Brain microvascular endothelial cell (primary cell): ENCODE results near the gene GMDS.

Source experiments
- DNase-seq: peaks from one replicate; pipeline ENCODE4 v3.0.0-alpha.2; 2020
- H3K27ac ChIP-seq: fragments of 250-450 bp; sonication (Bioruptor Pico); 2 replicates; pipeline ENCODE4 v1.5.1; 2020; ENCODE audit warnings: mild to moderate bottlenecking, moderate library complexity
- H3K27me3 ChIP-seq: fragments of 250-450 bp; sonication (Bioruptor Pico); replicated peaks from 2 replicates; pipeline ENCODE4 v1.5.1; 2020; ENCODE audit warnings: mild to moderate bottlenecking
- H3K36me3 ChIP-seq: fragments of 250-450 bp; sonication (Bioruptor Pico); replicated peaks from 2 replicates; pipeline ENCODE4 v1.5.1; 2020; ENCODE audit warnings: mild to moderate bottlenecking
- H3K4me3 ChIP-seq: 2 replicates; pipeline ENCODE4 v1.5.1; 2011; ENCODE audit warnings: low read depth, mild to moderate bottlenecking, control low read depth, low read length, moderate library complexity
- in situ Hi-C: cut with HindIII; loops from 2 replicates; pipeline ENCODE4 v1.10.0; 2017; ENCODE audit warnings: low sequenced_read_pairs, low pct_ligation_motif_present
- TF ChIP-seq, protein P1 (sequence below): IDR thresholded peaks from 2 replicates; pipeline ENCODE4 v1.5.1; 2011; ENCODE audit warnings: low read depth, mild to moderate bottlenecking, moderate library complexity, low read length, control low read depth, inconsistent platforms; ENCODE audit errors: missing control alignments

Gene GMDS

DNA sequence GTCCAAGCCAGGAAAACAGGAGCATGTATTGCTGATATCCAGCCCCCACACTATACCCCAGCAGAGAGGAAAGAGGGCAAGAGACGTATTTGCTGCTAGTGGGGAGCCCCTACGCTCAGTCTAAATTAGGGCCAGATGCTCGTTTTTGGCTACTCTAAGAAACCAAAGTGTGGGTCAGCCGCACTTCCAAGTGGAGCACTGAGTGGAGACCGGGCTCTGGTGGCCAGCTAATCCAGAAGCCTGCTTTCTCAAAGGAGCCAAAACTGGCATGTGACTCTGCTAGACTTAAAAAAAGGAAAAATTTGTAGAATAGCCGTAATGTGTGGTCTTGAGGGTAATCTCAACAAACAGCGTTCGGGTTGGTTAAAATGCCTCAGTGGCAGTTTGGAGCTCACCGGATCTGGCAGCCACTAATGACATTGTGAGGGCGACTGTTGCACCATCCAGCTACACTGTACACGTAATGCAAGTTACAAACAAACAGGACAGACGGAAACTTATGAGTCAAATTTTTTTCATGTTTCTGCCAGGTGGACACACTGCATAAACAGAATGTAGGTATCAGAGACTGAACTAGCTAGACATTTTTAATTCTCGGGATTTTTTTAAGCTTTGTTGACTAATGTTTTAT, 404.8 kb downstream of the GMDS start:
- no peaks in the 10 kb centered on the region for H3K36me3 ChIP-seq
- no peaks in the 10 kb centered on the region for H3K27me3 ChIP-seq
- TF ChIP-seq, protein P1, sequence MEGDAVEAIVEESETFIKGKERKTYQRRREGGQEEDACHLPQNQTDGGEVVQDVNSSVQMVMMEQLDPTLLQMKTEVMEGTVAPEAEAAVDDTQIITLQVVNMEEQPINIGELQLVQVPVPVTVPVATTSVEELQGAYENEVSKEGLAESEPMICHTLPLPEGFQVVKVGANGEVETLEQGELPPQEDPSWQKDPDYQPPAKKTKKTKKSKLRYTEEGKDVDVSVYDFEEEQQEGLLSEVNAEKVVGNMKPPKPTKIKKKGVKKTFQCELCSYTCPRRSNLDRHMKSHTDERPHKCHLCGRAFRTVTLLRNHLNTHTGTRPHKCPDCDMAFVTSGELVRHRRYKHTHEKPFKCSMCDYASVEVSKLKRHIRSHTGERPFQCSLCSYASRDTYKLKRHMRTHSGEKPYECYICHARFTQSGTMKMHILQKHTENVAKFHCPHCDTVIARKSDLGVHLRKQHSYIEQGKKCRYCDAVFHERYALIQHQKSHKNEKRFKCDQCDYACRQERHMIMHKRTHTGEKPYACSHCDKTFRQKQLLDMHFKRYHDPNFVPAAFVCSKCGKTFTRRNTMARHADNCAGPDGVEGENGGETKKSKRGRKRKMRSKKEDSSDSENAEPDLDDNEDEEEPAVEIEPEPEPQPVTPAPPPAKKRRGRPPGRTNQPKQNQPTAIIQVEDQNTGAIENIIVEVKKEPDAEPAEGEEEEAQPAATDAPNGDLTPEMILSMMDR: no peak
- H3K27ac ChIP-seq: no peak overlapping the region
- no peak overlapping the region for H3K4me3 ChIP-seq
- in situ Hi-C loops: no loop called here
- no peak for DNase-seq

DNA sequence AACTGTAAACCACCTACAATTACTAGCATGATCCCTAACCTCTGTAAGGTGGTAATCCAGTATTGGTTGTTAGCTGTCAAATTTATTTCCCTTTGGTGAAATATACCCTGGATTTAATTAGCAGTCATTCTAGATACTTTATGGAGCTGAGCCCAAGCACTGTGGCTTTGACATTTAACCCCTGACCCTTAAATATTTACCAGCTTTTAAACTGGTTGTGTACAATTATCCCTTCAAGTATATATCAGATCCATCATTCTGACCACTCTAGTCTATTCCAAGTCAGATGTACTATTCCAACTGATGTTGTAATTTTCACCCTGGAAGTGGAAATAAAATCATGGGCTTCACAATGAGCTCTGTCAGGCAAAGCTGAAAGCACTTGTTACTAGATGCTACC, 406.0 kb downstream of the GMDS start:
- in situ Hi-C loops: no loop called here
- no peak overlapping the region for H3K4me3 ChIP-seq
- H3K36me3 ChIP-seq: no peaks in the 10 kb centered on the region
- H3K27me3 ChIP-seq: no peaks in the 10 kb centered on the region
- no peak for DNase-seq
- TF ChIP-seq, protein P1: no peak
- no peak overlapping the region for H3K27ac ChIP-seq

DNA sequence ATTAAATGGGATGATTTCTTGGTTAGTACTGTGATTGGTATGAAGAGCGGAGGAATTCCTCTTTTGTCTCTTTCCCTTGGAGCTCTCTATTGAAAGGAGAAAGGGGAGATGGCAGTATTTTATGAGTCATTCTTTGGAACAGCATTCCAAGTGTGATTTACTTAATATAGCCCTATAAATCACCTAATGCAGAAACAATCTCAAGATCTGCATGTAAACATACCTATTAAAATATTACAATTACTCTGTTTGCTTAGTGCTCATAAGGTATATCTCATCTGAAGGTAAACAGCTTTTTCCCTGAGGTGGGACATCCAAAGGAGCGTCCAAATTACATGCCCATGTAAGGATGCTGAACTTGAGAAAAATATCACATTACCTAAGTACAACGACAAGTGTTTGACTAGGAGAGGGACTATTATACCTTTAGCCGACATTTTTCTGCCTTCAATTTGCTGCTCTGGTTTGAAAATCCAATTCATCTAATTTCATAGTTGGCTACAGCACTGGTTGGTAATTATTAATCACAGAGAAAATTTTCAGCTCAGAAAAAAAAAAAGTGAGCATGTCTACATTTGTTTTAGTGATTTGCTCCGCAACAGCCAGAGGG, 406.7 kb downstream of the GMDS start:
- Histone ChIP-seq H3K27me3 (no peaks in the 10 kb centered on the region), H3K27ac (no peak overlapping the region), H3K4me3 (no peak overlapping the region), H3K36me3 (no peaks in the 10 kb centered on the region)
- TF ChIP-seq, protein P1: no peak
- in situ Hi-C loops: no loop called here
- DNase-seq: no peak

DNA sequence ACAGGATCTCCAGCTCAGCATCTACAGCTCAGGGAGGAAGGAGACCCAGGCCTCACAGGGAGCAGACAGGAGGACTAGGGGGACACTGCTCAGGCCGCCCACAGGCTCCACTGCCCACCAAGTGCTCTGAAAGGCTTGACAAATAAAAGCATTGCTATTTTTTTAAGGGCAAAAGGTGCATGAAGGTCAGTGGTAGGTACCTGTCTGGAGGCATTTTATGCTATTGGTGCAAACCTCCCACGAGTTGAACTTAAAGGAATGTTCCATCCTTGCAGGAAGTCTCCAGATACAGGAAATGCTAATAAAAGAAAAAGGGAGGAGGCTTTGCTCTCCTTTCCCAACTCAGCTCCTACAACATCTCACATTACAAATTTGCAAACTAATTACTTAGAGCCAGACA, 407.6 kb downstream of the GMDS start:
- H3K27me3 ChIP-seq: no peaks in the 10 kb centered on the region
- in situ Hi-C loops: no loop called here
- no peak for DNase-seq
- H3K36me3 ChIP-seq: no peaks in the 10 kb centered on the region
- TF ChIP-seq, protein P1: no peak
- H3K27ac ChIP-seq: no peak overlapping the region
- no peak overlapping the region for H3K4me3 ChIP-seq

DNA sequence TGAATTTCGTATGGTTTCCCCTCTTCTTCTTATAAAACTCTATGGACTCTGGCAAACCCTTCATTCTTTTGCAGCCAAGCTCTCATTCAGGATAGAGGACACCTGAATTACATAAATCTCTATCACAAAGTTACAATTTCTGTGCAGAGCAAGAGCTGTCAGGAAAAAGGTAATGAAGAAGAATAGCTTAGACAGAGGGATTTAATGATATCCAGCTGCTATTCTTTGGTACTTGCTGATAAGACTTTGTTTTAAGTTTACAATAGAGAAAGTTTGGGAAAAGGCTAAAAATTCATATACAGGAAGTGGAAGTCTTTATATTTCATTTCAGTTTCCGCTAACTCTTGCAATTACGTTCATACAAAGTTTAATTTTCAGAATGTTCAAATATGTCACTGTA, 408.7 kb downstream of the GMDS start:
- in situ Hi-C loops: no loop called here
- no peak for DNase-seq
- TF ChIP-seq, protein P1: no peak
- Histone ChIP-seq H3K27me3 (no peaks in the 10 kb centered on the region), H3K36me3 (no peaks in the 10 kb centered on the region), H3K27ac (no peak overlapping the region), H3K4me3 (no peak overlapping the region)
